ENCODE results near the gene COL6A5.
"Not testable (repeated sequence)": the region's sequence is repeated elsewhere in the genome, so short reads cannot be mapped to it uniquely, and the experiment has no call there.

COL6A5 gene

DNA sequence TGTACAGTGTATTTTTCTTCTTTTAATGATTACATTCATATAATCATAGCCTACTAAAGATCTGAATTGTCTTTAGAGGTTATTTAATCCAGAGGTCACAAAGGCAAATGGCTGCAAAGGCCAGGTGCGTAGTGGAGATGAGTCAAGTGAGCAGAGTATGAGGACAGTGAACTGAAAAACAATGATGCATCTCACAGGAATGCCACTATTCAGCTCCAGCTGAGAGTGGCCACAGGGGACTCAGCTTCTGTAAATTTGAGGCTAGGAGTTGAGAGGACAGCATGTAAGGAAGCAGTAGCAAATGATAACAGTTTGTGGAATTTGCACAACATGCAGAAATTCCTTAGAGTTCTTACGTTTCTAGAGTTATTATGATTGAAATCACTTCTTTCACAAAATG lies 50.4 kb downstream of the COL6A5 start:
- Histone ChIP-seq H3K27ac (no peak overlapping the region), H3K36me3 (no peaks in the 10 kb centered on the region), H3K4me3 (ENCODE audit: low read depth in 1 of 2, low read length in 1 of 2) (no peak overlapping the region), H3K9me3 (no peaks in the 10 kb centered on the region), H3K27me3 (no peaks in the 10 kb centered on the region), H3K4me1 (ENCODE audit: control insufficient read depth in 1 of 2, insufficient read depth in 1 of 2, low read depth in 1 of 2, low read length in 1 of 2) (no peaks in the 10 kb centered on the region)
- TF ChIP-seq, protein P1, sequence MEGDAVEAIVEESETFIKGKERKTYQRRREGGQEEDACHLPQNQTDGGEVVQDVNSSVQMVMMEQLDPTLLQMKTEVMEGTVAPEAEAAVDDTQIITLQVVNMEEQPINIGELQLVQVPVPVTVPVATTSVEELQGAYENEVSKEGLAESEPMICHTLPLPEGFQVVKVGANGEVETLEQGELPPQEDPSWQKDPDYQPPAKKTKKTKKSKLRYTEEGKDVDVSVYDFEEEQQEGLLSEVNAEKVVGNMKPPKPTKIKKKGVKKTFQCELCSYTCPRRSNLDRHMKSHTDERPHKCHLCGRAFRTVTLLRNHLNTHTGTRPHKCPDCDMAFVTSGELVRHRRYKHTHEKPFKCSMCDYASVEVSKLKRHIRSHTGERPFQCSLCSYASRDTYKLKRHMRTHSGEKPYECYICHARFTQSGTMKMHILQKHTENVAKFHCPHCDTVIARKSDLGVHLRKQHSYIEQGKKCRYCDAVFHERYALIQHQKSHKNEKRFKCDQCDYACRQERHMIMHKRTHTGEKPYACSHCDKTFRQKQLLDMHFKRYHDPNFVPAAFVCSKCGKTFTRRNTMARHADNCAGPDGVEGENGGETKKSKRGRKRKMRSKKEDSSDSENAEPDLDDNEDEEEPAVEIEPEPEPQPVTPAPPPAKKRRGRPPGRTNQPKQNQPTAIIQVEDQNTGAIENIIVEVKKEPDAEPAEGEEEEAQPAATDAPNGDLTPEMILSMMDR (IDR thresholded peaks at IDR 0.05), result no peak

DNA sequence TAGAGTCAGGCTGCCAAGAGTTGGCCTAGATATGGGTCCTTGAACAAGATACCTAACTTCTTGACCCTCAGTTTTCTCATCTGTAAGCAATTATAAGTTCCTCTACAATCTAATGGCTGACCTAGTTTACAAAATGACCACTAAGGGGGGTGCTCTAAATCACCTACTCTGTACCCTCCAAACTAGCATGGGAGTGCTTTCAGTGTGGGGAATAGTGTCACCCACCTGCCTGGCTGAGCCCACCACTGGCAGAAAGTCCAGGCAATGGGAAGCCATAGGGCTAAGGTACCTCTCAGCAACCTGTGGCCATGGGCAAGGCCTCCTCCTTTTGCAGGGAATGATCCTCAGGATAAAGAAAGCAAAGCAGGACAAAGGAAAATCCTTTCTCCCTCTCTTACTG lies 58.9 kb downstream of the COL6A5 start:
- TF ChIP-seq, protein P1 (IDR thresholded peaks at IDR 0.05), result no peak
- no peaks in the 10 kb centered on the region for H3K36me3 ChIP-seq

DNA sequence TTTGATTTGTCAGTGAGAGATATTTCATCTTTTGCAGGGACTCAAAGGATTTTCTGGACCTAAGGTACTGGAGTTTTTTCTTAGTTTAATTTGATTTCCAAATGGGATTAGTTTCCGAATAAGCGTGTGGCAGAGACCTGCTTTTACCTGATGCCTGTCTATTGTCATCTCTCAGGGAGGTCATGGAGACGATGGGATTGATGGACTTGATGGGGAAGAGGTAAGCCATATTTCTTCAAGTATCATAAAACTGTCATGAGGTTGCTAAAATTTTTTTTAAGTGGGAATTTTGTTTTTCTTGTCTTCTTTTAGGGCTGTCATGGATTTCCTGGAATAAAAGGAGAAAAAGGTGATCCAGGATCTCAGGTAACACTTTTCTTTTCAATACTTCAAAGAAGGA lies 60.5 kb downstream of the COL6A5 start:
- TF ChIP-seq, protein P1 (IDR thresholded peaks at IDR 0.05), result no peak
- no peaks in the 10 kb centered on the region for H3K9me3 ChIP-seq
- H3K27me3 ChIP-seq, result peaks cover 9% of the 10 kb centered on the region
- H3K4me3 ChIP-seq (ENCODE audit: low read depth in 1 of 2, low read length in 1 of 2), result no peak overlapping the region
- H3K27ac ChIP-seq, result no peak overlapping the region
- H3K36me3 ChIP-seq, result no peaks in the 10 kb centered on the region
- no peaks in the 10 kb centered on the region for H3K4me1 ChIP-seq (ENCODE audit: control insufficient read depth in 1 of 2, insufficient read depth in 1 of 2, low read depth in 1 of 2, low read length in 1 of 2)

More for the DNA sequence above, 58.9 kb downstream of the COL6A5 start:
- H3K4me3 ChIP-seq (ENCODE audit: low read depth in 1 of 2, low read length in 1 of 2), result no peak overlapping the region
- no peaks in the 10 kb centered on the region for H3K4me1 ChIP-seq (ENCODE audit: control insufficient read depth in 1 of 2, insufficient read depth in 1 of 2, low read depth in 1 of 2, low read length in 1 of 2)
- H3K27me3 ChIP-seq, result peaks cover 9% of the 10 kb centered on the region
- H3K27ac ChIP-seq, result no peak overlapping the region
- H3K9me3 ChIP-seq, result no peaks in the 10 kb centered on the region

DNA sequence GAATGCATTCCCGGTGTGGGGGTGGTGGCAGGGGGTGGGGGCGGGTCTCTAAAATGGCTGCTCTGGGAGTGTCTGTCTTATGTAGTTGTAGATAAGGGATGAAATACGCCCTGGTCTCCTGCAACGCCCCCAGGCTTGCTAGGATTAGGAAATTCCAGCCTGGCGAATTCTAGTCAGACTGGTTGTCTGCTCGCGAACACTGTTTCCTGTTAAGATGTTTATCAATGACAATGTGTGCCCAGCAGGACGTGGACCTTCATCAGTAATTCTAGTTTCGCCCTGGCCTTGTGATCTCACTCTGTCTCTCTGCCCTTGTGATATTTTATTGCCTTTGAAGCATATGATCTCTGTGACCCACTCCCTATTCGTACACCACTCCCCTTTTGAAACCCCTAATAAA lies 62.8 kb downstream of the COL6A5 start:
- H3K27me3 ChIP-seq, result not testable (repeated sequence)

DNA sequence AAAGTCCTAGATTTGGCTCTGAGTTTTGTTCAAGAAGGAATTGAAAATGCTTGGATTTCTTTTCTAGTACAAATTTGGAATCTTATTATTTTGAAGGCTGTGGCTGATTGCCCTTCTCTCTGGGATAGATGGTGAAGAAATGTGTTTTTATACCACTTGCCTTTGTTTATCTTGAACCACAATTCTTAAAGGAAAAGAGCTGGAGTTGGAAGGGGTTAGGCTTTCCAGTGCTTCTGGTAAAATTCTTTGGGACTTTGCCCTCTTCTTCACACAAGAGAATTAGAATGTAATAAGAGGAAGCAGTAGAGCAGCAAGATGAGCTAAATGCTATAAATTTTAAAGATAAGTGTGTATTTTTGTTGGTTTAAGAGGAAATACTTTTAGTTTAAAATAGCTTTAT lies 65.8 kb downstream of the COL6A5 start:
- no peaks in the 10 kb centered on the region for H3K9me3 ChIP-seq
- no peak overlapping the region for H3K4me3 ChIP-seq (ENCODE audit: low read depth in 1 of 2, low read length in 1 of 2)
- TF ChIP-seq, protein P1 (IDR thresholded peaks at IDR 0.05), result no peak
- no peaks in the 10 kb centered on the region for H3K36me3 ChIP-seq
- no peaks in the 10 kb centered on the region for H3K27me3 ChIP-seq
- H3K27ac ChIP-seq, result no peak overlapping the region
- no peaks in the 10 kb centered on the region for H3K4me1 ChIP-seq (ENCODE audit: control insufficient read depth in 1 of 2, insufficient read depth in 1 of 2, low read depth in 1 of 2, low read length in 1 of 2)

More for the DNA sequence above, 62.8 kb downstream of the COL6A5 start:
- not testable (repeated sequence) for H3K4me3 ChIP-seq (ENCODE audit: low read depth in 1 of 2, low read length in 1 of 2); H3K4me1 ChIP-seq (ENCODE audit: control insufficient read depth in 1 of 2, insufficient read depth in 1 of 2, low read depth in 1 of 2, low read length in 1 of 2); H3K9me3 ChIP-seq; H3K27ac ChIP-seq; H3K36me3 ChIP-seq

DNA sequence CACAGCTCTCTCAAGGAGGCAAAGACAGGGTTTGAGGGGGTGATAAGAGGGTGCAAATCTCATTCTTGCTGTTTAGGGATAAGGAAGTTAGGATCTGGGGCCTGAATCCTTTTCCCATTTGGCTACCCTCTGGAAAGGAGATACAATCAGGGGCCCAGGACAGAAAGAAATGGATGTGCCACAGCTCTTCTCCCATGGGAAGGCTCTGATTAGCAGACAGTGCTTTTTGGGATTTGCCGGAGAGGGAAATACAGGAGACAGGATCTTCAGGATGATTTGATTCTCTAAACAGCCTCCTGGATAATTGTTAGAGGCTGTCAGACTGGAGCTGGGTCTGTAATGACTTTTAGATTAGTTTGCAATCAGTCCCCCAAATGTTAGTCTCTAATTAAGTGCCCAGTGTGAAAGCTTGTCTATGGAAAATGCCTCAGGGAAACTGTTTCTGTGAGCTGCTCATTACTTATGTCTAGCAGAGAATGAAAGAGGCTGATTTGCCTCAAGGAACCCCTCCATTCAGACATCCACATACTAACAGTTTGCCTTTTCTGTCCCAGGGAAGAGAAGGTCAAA lies 67.6 kb downstream of the COL6A5 start:
- TF ChIP-seq, protein P1 (IDR thresholded peaks at IDR 0.05), result no peak
- Histone ChIP-seq H3K9me3 (no peaks in the 10 kb centered on the region), H3K4me1 (ENCODE audit: control insufficient read depth in 1 of 2, insufficient read depth in 1 of 2, low read depth in 1 of 2, low read length in 1 of 2) (no peaks in the 10 kb centered on the region), H3K27me3 (no peaks in the 10 kb centered on the region), H3K36me3 (no peaks in the 10 kb centered on the region), H3K4me3 (ENCODE audit: low read depth in 1 of 2, low read length in 1 of 2) (no peak overlapping the region), H3K27ac (no peak overlapping the region)
